HG03045 (cell line): ENCODE data around the gene PLEKHA1.

Experiments used
- ATAC-seq: cut with Tn5 transposase; IDR thresholded peaks from one replicate; pipeline ENCODE4 v1.9.1; 2021; ENCODE audit warnings: mild to moderate bottlenecking, moderate library complexity; ENCODE audit not compliant: unreplicated experiment

The PLEKHA1 gene

DNA sequence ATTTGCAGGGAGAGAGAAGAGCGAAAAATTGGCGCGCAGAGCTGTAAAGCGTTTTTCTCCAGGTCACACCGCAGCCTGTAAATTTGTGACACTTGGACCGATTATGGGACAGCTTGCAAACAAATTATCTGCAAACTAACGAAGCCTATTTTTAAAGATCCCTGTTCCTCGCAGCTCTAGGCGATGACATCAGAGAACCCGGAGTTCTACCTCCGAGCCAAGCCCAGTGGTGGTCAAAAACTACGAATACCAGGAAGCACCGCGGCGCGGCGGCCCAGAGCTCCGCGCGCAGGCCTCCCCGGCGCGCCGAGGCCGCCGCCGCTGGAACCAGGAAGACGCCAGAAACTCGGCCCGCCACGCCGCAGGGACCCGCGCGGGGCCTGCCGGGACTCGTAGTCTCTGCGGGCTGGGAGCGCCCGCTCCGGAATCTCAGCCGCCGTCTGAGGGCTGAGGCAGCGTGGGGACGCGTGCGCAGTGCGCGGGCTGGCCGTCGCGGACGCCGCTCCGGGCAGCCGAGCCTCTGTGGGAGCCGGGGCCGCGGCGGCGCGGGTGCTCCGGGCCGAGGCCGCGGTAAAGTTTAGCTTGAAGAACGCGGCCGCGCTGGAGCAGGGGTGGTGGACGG, at the start of gene PLEKHA1:
TSS of gene PLEKHA1 (plus strand) at position 472 of the 622 bp plus-strand sequence. CDS start 18,493 bp downstream, outside the sequence.
- peak; percentile 84 for ATAC-seq

DNA sequence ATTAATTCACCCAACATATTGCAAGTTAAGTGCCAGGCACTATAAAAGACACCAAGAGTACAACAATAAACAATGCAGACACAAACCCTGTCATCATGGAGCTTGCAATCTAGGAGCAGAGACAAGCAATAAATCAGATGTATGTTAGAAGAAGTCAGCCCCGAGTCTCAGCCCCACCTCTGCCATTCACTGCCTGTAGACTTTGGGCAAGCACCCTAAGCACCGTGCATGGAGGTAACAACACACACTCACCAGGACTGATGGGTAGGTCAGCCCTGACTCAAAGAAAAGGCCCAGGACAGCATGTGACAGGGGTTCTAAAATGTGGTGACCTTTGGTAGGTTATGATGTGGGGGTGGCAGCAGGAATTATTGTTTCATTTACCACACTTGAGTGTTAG, 49.3 kb upstream of the PLEKHA1 start:
- ATAC-seq: no peak

- no peak for ATAC-seq
Observed at GRCh38 chr10:122326385-122326784, 48.1 kb upstream of the PLEKHA1 start.

GRCh38 chr10:122326806-122327205, 47.7 kb upstream of the PLEKHA1 start:
- ATAC-seq: no peak

DNA sequence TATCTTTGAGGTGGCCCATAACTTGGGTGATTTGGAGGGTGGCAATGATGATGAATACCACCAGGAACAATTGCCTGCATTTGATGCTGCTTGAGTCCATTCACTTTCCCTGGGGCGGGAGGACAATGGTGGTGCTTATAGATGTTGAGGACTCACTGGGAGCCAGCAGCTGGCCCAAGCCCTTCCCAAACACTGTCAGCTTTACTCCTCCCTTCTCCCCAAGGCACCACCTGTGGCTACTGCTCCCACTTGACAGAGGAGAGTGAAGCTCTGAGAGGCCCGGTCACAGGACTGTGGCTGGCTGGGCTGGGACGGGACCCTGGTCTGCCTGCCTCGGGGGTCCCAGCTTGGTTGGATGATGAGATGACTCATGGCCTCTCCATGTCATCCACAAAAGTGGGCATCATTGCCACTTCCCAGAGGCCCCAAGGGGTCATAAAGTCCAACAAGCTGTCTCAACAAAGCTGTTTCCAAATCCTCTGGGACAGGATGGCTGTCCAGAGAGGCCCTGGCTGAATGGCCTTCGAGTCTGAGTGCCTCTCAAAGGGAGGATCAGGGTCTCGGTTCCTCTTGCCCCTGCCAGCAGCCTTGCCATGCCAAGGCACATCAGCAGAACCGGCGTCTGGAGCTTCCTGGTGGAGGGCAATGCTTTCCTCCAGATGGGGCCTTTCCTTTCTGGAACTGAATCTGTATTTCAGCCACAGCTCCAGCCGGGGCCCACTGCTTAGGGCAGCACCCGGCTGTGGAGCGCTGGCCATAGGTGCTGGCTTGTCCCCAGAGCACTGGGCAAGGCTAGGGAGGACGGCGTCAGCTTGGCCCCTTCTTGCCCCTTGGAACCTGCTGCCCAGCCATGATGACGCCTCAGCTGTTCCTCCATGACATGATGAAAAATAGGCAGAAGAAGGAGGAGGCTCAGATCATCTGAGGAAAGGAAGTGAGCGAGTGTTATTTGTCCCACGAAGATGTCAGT, 47.0 kb upstream of the PLEKHA1 start:
- ATAC-seq: no peak

- ATAC-seq: no peak
Observed at GRCh38 chr10:122328676-122329075, 45.8 kb upstream of the PLEKHA1 start.

DNA sequence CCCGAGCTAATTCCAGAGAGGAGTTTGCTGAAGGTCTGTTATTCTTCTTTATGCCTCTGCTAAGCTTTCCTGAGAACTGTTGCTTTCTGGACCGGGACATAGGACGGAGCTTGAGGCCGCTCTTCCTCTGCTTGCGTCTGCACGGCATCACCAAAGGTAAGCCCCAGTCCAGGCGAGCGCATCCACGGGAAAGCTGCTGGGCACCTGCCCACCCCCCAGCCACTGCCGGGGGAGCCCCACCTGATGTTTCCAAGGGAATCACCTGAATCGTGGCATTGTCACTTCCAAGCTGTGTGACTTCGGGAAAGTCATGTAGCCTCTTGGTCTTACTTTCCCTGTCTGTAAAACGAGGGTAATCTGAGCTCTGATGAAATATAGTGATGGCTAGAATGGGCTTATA, 45.1 kb upstream of the PLEKHA1 start:
- no peak for ATAC-seq

GRCh38 chr10:122331100-122331499, 43.4 kb upstream of the PLEKHA1 start:
- ATAC-seq: no peak

- ATAC-seq: no peak
Observed at GRCh38 chr10:122331615-122332446, 42.7 kb upstream of the PLEKHA1 start.

GRCh38 chr10:122333037-122333436, 41.5 kb upstream of the PLEKHA1 start:
- ATAC-seq: no peak

GRCh38 chr10:122336332-122336731, 38.2 kb upstream of the PLEKHA1 start:
- ATAC-seq: no peak

GRCh38 chr10:122336961-122337360, 37.5 kb upstream of the PLEKHA1 start:
- ATAC-seq: no peak

- no peak for ATAC-seq
Observed at GRCh38 chr10:122338609-122339441, 35.7 kb upstream of the PLEKHA1 start.

GRCh38 chr10:122341141-122341810, 33.2 kb upstream of the PLEKHA1 start:
- ATAC-seq: no peak

- no peak for ATAC-seq
Observed at GRCh38 chr10:122342293-122343134, 32.0 kb upstream of the PLEKHA1 start.

- ATAC-seq: no peak
Observed at GRCh38 chr10:122343135-122343800, 31.2 kb upstream of the PLEKHA1 start.

- no peak for ATAC-seq
Observed at GRCh38 chr10:122343936-122344335, 30.6 kb upstream of the PLEKHA1 start.

DNA sequence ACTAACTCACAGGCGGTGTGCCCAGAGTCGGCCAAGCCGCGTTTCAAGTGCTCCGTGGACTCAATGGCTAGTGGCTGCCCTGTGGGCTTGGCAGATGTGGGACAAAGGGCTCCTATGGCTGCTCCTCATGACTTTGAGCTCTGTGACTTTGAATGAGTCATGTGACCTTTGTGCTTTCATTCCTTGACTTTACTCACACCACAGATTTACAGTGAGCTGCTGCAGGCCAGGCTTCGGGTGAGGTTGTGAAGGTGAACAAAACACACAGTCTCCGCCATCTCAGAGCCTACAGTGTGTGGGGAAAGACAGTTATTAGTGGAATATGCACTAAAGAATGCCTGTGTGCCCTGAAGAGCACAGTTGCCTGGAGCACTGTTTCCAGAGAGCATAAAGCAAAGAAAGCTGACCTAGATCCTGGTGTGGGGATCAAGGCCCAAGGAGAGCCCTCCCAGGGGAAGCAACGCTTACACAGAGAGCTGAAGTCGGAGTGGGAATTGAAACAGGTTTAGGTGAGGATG, 29.7 kb upstream of the PLEKHA1 start:
- ATAC-seq: no peak
